CD4-positive, alpha-beta T cell treated with Interleukin-17A for 1 hour (primary cell): ENCODE results near the gene CCDC149.

Source experiments
- DNase-seq: peaks from one replicate; pipeline ENCODE4 v3.0.0-alpha.2; 2020

Gene CCDC149

GRCh38 chr4:24877868-24878635 is 34.8 kb downstream of the CCDC149 start:
- DNase-seq = no peak

- no peak for DNase-seq
These were observed 36.4 kb downstream of the CCDC149 start for GRCh38 chr4:24876431-24876830.

- DNase-seq = no peak
These were observed 40.1 kb downstream of the CCDC149 start for GRCh38 chr4:24872720-24873119.

DNA sequence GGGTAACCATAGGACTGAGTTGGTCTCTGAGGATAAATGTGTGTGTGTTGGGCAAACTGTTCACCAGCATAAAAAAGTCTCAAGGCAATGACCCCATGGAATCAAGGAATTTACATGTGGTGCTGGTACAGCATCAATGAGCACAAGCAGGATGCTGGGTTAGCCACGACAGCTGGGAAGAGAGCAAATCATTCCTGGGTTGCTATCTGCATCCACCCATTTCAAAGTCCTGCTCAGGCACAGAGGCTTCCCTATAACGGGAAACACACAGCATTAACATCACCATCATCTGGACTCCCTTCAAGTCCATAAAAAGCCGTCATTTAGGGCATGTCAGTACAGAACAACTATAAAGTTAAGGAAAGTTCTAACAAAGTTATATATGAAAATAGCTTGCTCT is 41.6 kb downstream of the CCDC149 start:
- no peak for DNase-seq

GRCh38 chr4:24867766-24868296 is 45.0 kb downstream of the CCDC149 start:
- DNase-seq = no peak

DNA sequence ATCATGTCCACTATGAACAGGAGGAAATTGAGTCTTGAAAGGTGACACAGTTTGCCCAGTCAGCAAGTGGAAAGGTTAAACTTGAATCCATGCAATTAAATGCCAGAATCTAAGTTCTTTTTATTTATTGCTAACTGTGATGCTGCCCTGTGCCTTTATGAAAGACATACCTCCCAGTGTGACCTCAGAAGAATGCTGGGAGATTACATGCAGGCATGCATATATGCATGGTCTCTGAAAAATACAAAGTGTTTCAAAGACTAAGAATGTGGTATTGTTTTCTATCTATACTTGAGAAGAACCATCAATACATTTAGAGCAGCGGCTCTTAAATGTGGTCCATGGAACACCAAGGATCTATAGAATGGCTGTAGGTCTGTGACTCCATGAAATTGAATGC is 45.6 kb downstream of the CCDC149 start:
- DNase-seq = no peak

DNA sequence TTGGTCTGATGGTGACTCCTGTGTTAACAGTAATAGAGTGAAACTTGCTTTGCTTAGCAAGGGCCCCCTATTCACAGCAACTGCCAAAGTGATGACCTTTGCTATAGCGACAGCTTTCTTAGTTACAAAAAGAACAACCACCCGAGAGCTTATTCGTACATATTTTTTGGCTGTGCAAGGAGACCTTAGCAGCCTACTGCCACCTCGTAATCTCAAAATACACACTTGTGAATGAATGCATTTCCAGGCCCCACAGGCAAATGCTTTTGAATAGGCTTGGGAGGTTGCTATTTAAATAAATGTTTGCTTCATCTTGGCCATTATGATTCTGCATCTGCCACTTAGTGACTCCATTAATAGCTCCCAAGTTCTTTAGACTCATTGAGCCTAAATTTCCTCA is 47.4 kb downstream of the CCDC149 start:
- DNase-seq = no peak

- DNase-seq = no peak
These were observed 49.0 kb downstream of the CCDC149 start for GRCh38 chr4:24863799-24864198.

DNA sequence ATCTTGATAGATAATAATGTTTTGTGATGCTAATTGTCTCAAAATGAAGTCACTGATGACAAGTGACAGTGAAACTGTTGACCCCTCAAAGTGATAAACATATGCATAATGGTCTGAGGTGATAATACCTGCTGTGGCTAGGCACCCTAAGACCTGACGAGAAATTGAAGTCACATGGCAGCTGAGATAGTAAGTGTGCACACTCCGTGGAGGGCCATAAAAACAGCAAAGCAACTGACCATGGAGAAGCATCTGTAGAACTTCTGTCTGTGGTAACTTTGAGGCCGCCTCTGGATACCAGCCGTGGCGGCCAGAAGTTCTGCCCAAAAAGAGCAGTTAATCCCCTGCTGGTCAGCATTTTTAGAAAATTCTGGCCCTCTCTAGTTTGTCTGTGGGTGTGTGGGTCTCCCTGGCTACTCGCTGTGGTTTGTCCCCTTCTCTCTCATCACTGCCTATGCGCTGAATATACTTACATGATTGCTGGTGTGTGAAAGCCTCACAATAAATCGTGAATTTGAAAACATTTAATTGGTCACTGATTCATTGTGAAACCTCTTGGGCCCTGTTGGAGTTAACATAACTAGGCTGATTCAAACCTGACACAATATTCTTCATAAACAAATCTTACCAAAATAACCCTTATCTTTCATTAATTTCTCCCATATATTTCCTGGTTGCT is 50.6 kb downstream of the CCDC149 start:
- no peak for DNase-seq

DNA sequence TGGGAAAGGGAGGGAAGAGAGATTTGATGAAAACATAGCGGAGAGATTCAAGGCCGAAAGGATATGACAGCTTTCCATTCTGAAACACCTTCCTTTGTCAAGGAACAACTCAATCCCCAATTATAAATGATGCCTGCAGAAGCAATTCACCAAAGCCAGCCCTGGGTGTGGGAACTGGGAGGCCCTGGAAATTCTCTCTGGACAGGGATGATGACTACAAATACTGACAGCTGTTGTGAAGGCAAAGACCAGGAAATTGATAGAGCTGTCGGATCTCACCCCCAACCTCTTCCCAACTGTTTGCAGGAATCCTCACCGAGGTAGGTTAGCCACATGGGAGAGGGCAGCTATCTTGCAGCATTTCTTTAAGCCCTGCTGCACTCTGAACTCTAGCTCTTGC is 54.3 kb downstream of the CCDC149 start:
- DNase-seq = no peak

DNA sequence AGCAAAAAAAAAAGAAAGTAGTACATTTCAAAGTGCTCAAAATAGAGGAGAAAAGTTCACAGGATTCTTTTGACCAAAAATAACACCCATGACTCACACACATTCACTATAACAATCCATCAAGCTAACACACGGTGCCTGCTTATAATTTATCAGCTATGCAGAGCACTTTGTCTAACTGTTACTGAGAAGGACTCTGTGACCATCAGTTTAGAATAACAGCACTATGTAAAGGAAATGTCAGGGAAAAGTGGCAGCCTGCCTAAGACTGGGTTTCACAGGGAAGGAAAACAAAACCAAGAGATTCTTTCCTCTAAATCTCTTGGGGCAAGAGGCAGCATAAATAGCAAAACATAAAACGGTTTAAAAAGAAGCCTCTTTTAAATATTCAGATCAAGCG is 54.8 kb downstream of the CCDC149 start:
- no peak for DNase-seq

DNA sequence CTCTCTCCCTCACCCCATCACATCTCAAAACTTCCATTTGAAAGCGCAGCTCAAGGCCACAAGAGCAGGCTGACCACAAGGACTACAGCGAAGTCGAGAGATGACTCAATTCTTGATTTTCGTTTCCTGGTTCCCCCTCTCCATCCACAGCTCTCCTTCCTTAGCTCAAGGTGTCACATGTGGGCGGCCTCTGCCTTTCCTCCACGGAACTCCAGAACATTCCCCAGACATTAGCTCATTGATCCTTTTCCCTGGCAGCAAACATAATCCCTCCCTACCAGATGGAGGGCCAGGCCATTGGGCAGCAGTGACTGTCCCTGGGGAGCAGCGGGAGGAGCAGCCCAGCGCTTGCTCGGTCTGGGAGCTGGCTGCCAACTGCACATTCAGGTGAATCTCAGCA is 56.3 kb downstream of the CCDC149 start:
- no peak for DNase-seq

- DNase-seq = no peak
These were observed 57.1 kb downstream of the CCDC149 start for GRCh38 chr4:24855741-24856140.

DNA sequence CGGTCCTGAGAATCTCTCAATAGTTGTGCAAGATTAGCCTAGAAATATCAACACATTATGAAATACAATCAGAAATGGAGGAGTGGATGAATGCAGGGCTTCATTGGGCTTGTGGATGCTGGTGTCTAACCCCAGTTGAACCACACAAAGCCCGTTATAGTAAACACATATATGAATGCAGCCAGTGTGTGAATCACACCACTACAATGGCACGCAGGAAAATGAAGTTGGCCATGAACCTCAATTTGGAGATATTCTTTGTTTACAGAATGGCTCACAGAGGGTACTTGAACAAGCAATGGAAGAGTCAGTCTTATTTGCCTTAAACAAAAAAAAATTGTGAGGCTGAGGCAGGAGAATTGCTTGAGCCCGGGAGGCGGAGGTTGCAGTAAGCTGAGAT is 59.7 kb downstream of the CCDC149 start:
- no peak for DNase-seq

DNA sequence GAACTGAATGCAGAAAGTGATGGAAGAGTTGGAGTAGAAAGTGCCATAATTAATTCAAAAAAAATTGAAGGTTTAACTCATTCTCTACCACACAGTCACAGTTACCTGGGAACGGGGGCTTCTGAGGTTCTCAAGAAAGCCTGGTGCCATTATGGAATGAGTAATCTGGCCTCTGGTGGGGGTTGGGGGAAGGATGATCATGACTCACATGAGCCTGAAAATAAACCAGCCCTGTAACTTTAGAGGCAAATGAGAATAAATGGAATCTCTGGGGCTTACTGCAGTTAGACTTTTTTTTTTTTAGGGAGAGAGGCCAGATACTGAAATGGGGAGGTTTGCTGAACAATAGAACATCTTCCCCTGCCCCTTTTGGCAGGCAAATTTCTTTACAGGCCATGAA is 62.2 kb downstream of the CCDC149 start:
- no peak for DNase-seq

GRCh38 chr4:24849756-24850155 is 63.1 kb downstream of the CCDC149 start:
- DNase-seq = no peak

- no peak for DNase-seq
These were observed 63.5 kb downstream of the CCDC149 start for GRCh38 chr4:24849351-24849750.

GRCh38 chr4:24846716-24847115 is 66.1 kb downstream of the CCDC149 start:
- no peak for DNase-seq

- no peak for DNase-seq
These were observed 66.9 kb downstream of the CCDC149 start for GRCh38 chr4:24845902-24846301.

DNA sequence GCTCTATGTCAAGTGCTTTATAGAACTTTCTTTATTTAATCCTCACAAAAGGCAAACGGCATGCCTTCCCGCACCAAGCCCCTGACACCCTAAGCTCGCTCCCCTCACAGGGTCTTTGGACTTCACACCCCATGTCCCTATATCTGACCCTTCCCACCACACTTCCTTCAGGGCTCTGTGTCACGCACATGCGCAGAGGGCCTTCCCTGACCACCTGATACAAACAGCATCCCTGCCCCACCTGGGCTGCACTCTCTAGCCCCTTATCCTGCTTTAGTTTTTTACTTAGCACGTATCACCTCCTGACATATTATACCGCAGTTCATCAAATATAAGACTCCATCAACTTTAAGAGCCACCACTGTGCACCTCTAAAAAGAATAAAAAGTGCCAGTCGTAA is 67.7 kb downstream of the CCDC149 start:
- no peak for DNase-seq

GRCh38 chr4:24843096-24843495 is 69.7 kb downstream of the CCDC149 start:
- DNase-seq = no peak

DNA sequence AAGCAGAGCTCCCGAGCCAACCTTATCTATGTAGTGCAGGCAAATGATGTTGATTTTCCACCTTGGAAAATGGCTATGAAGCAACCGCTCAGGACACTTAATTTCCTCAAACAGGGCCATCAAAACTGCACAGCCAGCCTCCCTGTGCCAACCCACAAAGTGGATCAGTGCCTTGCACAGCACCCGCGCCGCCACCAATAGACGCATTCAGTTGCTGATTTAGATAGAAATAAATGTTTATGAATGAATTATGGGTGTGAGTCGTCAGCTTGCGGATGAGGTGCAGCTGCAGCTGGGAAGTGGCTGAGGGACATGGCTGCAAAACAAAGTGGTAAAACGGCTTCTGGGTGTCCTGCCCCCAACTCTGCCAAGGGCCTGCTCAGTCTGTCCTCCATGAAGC is 70.5 kb downstream of the CCDC149 start:
- DNase-seq = no peak

- no peak for DNase-seq
These were observed 71.9 kb downstream of the CCDC149 start for GRCh38 chr4:24840826-24841543.

DNA sequence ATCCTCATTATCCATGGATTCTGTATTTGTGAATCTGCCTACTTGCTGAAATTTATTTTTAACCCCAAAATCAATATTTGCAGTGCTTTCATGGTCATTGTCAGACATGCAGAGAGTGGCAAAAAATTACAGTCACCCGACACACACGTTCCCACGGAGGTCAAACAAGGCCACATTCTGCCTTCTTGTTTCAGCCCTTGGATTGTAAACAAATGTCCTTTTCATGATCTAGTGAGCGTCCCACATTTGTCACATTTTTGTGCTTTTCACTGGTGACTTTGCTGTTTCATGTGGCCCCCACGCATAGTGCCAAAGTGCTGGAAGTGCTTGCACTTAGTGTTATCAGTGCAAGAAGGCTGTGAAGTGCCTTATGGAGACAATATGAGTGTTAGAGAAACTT is 72.5 kb downstream of the CCDC149 start:
- no peak for DNase-seq
